ENCODE results near the gene PLPPR1. TPM values are rescaled to one million over a fixed set of nuclear protein-coding genes. Genes with fewer than 3 reads are reported as not detected.

The PLPPR1 gene
- total RNA-seq, 1 experiment from 2014 or later = not detected

GRCh38 chr9:101307524-101308213 lies 279.1 kb downstream of the PLPPR1 start:
- no peak for TF ChIP-seq SIN3A (IDR thresholded peaks at IDR 0.05; ENCODE audit: borderline replicate concordance, insufficient read depth, low read depth, low read length)
- TF ChIP-seq, protein P1, sequence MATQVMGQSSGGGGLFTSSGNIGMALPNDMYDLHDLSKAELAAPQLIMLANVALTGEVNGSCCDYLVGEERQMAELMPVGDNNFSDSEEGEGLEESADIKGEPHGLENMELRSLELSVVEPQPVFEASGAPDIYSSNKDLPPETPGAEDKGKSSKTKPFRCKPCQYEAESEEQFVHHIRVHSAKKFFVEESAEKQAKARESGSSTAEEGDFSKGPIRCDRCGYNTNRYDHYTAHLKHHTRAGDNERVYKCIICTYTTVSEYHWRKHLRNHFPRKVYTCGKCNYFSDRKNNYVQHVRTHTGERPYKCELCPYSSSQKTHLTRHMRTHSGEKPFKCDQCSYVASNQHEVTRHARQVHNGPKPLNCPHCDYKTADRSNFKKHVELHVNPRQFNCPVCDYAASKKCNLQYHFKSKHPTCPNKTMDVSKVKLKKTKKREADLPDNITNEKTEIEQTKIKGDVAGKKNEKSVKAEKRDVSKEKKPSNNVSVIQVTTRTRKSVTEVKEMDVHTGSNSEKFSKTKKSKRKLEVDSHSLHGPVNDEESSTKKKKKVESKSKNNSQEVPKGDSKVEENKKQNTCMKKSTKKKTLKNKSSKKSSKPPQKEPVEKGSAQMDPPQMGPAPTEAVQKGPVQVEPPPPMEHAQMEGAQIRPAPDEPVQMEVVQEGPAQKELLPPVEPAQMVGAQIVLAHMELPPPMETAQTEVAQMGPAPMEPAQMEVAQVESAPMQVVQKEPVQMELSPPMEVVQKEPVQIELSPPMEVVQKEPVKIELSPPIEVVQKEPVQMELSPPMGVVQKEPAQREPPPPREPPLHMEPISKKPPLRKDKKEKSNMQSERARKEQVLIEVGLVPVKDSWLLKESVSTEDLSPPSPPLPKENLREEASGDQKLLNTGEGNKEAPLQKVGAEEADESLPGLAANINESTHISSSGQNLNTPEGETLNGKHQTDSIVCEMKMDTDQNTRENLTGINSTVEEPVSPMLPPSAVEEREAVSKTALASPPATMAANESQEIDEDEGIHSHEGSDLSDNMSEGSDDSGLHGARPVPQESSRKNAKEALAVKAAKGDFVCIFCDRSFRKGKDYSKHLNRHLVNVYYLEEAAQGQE (IDR thresholded peaks at IDR 0.05; ENCODE audit: insufficient read depth in 1 of 2, low read depth in 2 of 2, low read length in 1 of 2) = no peak
- TF ChIP-seq POLR2AphosphoS5 (IDR thresholded peaks at IDR 0.05; ENCODE audit: low read depth, low read length) = no peak
- no peak for TF ChIP-seq TCF7L2 (IDR thresholded peaks at IDR 0.05; ENCODE audit: low read depth, low read length)
- no peak for TF ChIP-seq CTCF (IDR thresholded peaks at IDR 0.05)
- POLR2A ChIA-PET = no interaction called here
- H3K27me3 ChIP-seq (ENCODE audit: control insufficient read depth, insufficient read depth, low read length) = no peaks in the 10 kb centered on the region
- no peak for DNase-seq (ENCODE audit: low read depth, low spot score)
- in situ Hi-C loops (cut with HindIII; ENCODE audit: low pct_unique_long_range_greater_than_20kb, low sequenced_read_pairs) = no loop called here
- no peaks in the 10 kb centered on the region for H3K36me3 ChIP-seq (ENCODE audit: control insufficient read depth, insufficient read depth, low read length)
- no peak overlapping the region for H3K4me3 ChIP-seq (ENCODE audit: low read depth in 2 of 2, low read length in 2 of 2)
- CTCF ChIA-PET = interaction anchor here (1.8 kb wide), 1 partner anchor 706 kb away, joined by 6 read pairs; no protein-coding TSS in a partner anchor
- no peak overlapping the region for H3K27ac ChIP-seq (ENCODE audit: low read length)
- H3K4me1 ChIP-seq (ENCODE audit: control insufficient read depth, insufficient read depth, low read length) = no peaks in the 10 kb centered on the region
- intact Hi-C loops (cut with micrococcal nuclease; ENCODE audit: unreplicated experiment) = no loop called here
- no TSS peak for BruUV-seq (replicated peaks)
- H3K9me3 ChIP-seq (ENCODE audit: control insufficient read depth, insufficient read depth, low read depth, low read length) = no peaks in the 10 kb centered on the region
- no peak for ATAC-seq

DNA sequence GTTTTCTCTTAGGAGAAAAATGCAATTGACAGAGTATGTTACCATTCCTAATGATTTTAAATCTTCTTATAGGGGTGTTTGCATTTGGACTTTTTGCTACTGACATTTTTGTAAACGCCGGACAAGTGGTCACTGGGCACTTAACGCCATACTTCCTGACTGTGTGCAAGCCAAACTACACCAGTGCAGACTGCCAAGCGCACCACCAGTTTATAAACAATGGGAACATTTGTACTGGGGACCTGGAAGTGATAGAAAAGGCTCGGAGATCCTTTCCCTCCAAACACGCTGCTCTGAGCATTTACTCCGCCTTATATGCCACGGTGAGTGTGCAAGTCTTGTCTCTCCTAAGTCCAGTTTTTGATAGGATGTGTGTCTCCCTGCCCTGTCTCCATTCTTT lies 280.6 kb downstream of the PLPPR1 start:
- intact Hi-C loops (cut with micrococcal nuclease; ENCODE audit: unreplicated experiment) (no loop called here), in situ Hi-C loops (cut with HindIII; ENCODE audit: low pct_unique_long_range_greater_than_20kb, low sequenced_read_pairs) (no loop called here)
- H3K9me3 ChIP-seq (ENCODE audit: control insufficient read depth, insufficient read depth, low read depth, low read length) = no peaks in the 10 kb centered on the region
- no peaks in the 10 kb centered on the region for H3K4me1 ChIP-seq (ENCODE audit: control insufficient read depth, insufficient read depth, low read length)
- TF ChIP-seq CTCF (IDR thresholded peaks at IDR 0.05) = no peak
- TF ChIP-seq TCF7L2 (IDR thresholded peaks at IDR 0.05; ENCODE audit: low read depth, low read length) = no peak
- TF ChIP-seq POLR2AphosphoS5 (IDR thresholded peaks at IDR 0.05; ENCODE audit: low read depth, low read length) = no peak
- TF ChIP-seq, protein P1 (IDR thresholded peaks at IDR 0.05; ENCODE audit: insufficient read depth in 1 of 2, low read depth in 2 of 2, low read length in 1 of 2) = no peak
- TF ChIP-seq SIN3A (IDR thresholded peaks at IDR 0.05; ENCODE audit: borderline replicate concordance, insufficient read depth, low read depth, low read length) = no peak
- no peak overlapping the region for H3K27ac ChIP-seq (ENCODE audit: low read length)
- no peak for ATAC-seq
- no peaks in the 10 kb centered on the region for H3K36me3 ChIP-seq (ENCODE audit: control insufficient read depth, insufficient read depth, low read length)
- no peaks in the 10 kb centered on the region for H3K27me3 ChIP-seq (ENCODE audit: control insufficient read depth, insufficient read depth, low read length)
- no peak overlapping the region for H3K4me3 ChIP-seq (ENCODE audit: low read depth in 2 of 2, low read length in 2 of 2)
- BruUV-seq (replicated peaks) = no TSS peak
- ChIA-PET CTCF (no interaction called here), POLR2A (no interaction called here)
- DNase-seq (ENCODE audit: low read depth, low spot score) = no peak

All from Panc1 (cell line).